Spleen (tissue), 7 donors: ENCODE data around the gene MYO1D.

Source experiments
- POLR2AphosphoS5 ChIP-seq, 3 donors: sonication (generic); formaldehyde crosslinking; IDR thresholded peaks; one replicate each; pipeline ENCODE4 v1.5.1; 2017; ENCODE audit warnings: antibody characterized with exemption in 3 of 3
- TF ChIP-seq, protein P1 (sequence below), 11 experiments: fragments of 200-600 bp in 7 of 11; fragments of 450-650 bp in 4 of 11; sonication (generic) in 4 of 11; IDR thresholded peaks in 8 of 11; conservative IDR thresholded peaks in 3 of 11; 1 replicate in 7 of 11; 2 replicates in 4 of 11; pipeline versions ENCODE4 v1.4.0 to v1.8.0; 2016 to 2021; ENCODE audit warnings: antibody characterized with exemption in 11 of 11, inconsistent platforms in 4 of 11, mild to moderate bottlenecking in 1 of 11
- donor health status: DM: no; HTN: no; CAD: no; lungs with moderate emphysema.
- donor health status: DM: no; HTN: no; CAD: no.
- donor health status: DM: no; HTN: no; CAD: no.

DNA sequence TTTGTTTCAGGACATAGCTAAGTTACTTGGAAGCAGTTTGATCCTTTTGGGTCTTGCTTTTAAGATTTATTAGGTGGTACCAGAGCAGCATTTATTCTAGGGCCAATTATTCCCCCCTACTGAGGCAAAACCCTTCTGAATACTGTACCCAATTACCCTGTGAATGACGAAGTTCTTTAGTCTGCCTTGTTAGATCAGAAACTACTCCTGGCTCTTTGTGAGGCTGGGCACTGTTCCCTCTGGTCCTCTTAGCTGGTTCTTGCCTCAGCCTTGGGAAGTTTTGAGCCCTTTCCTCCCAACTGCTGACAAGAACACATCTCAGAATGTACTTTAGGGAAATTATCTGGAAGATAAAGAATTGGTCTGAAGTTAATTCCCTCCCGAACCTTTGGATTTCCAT, 274.5 kb downstream of the MYO1D start:
- TF ChIP-seq, protein P1, sequence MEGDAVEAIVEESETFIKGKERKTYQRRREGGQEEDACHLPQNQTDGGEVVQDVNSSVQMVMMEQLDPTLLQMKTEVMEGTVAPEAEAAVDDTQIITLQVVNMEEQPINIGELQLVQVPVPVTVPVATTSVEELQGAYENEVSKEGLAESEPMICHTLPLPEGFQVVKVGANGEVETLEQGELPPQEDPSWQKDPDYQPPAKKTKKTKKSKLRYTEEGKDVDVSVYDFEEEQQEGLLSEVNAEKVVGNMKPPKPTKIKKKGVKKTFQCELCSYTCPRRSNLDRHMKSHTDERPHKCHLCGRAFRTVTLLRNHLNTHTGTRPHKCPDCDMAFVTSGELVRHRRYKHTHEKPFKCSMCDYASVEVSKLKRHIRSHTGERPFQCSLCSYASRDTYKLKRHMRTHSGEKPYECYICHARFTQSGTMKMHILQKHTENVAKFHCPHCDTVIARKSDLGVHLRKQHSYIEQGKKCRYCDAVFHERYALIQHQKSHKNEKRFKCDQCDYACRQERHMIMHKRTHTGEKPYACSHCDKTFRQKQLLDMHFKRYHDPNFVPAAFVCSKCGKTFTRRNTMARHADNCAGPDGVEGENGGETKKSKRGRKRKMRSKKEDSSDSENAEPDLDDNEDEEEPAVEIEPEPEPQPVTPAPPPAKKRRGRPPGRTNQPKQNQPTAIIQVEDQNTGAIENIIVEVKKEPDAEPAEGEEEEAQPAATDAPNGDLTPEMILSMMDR (IDR thresholded peaks at IDR 0.05 in 8 of 11, conservative IDR thresholded peaks at IDR 0.05 in 3 of 11) = no peak
- no peak for TF ChIP-seq POLR2AphosphoS5 (IDR thresholded peaks at IDR 0.05)
